Stimulated activated CD8-positive, alpha-beta memory T cell treated with anti-CD3 and anti-CD28 coated beads, Interleukin-4, amount 100 ng/mL, for 48 hours (primary cell): Measurements from ENCODE around the gene PRRT2.

Experiments
- DNase-seq: peaks from one replicate; pipeline ENCODE4 v3.0.0-alpha.2; 2020

Gene PRRT2

GRCh38 chr16:29835926-29836325 is 23.9 kb downstream of the PRRT2 start:
- DNase-seq = no peak

GRCh38 chr16:29836623-29837022 is 24.6 kb downstream of the PRRT2 start:
- DNase-seq = no peak

GRCh38 chr16:29837841-29838240 is 25.8 kb downstream of the PRRT2 start:
- DNase-seq = no peak

GRCh38 chr16:29839822-29840221 is 27.8 kb downstream of the PRRT2 start:
- no peak for DNase-seq

GRCh38 chr16:29840240-29840639 is 28.2 kb downstream of the PRRT2 start:
- no peak for DNase-seq

- DNase-seq = no peak
Measured at GRCh38 chr16:29841631-29842030, 29.6 kb downstream of the PRRT2 start.

GRCh38 chr16:29842732-29843346 is 30.8 kb downstream of the PRRT2 start:
- no peak for DNase-seq

GRCh38 chr16:29843931-29844330 is 31.9 kb downstream of the PRRT2 start:
- DNase-seq = no peak

- DNase-seq = no peak
Measured at GRCh38 chr16:29844575-29845331, 32.8 kb downstream of the PRRT2 start.

GRCh38 chr16:29845656-29846055 is 33.7 kb downstream of the PRRT2 start:
- DNase-seq = no peak

GRCh38 chr16:29848420-29849297 is 36.7 kb downstream of the PRRT2 start:
- peak; percentile 91 for DNase-seq

- no peak for DNase-seq
Measured at GRCh38 chr16:29849505-29849904, 37.5 kb downstream of the PRRT2 start.

- DNase-seq = no peak
Measured at GRCh38 chr16:29850998-29851397, 39.0 kb downstream of the PRRT2 start.

- DNase-seq = no peak
Measured at GRCh38 chr16:29852654-29853053, 40.7 kb downstream of the PRRT2 start.

- no peak for DNase-seq
Measured at GRCh38 chr16:29854520-29855100, 42.6 kb downstream of the PRRT2 start.

GRCh38 chr16:29857133-29857760 is 45.3 kb downstream of the PRRT2 start:
- no peak for DNase-seq

- DNase-seq = no peak
Measured at GRCh38 chr16:29858149-29858849, 46.3 kb downstream of the PRRT2 start.

GRCh38 chr16:29858974-29859373 is 47.0 kb downstream of the PRRT2 start:
- no peak for DNase-seq

GRCh38 chr16:29860218-29860617 is 48.2 kb downstream of the PRRT2 start:
- no peak for DNase-seq

GRCh38 chr16:29862383-29862883 is 50.4 kb downstream of the PRRT2 start:
- DNase-seq = no peak

GRCh38 chr16:29862884-29863668 is 51.1 kb downstream of the PRRT2 start, which contains the start of gene CDIPT:
TSS of gene CDIPT (minus strand) at chr16:29863226. CDS start at chr16:29862857, 369 bp downstream.
- peak; percentile 94 for DNase-seq
